Astrocyte (in vitro differentiated cells and primary cell): ENCODE measurements around the gene FAM131A. TPM values are rescaled to one million over a fixed set of nuclear protein-coding genes. Genes with fewer than 3 reads are reported as not detected.

Source experiments
- DNase-seq: peaks from one replicate; pipeline ENCODE4 v3.0.0-alpha.2; 2010; ENCODE audit warnings: low read depth
- FAIRE-seq: peaks from 2 replicates; lab custom pipeline; 2011; peaks lifted over from hg19 to GRCh38; lab: Jason Lieb, UNC
- H2AFZ ChIP-seq: 2 replicates; pipeline ENCODE4 v1.6.0; 2012; ENCODE audit warnings: low read depth, low read length, inconsistent platforms
- H3K27ac ChIP-seq: 2 replicates; pipeline ENCODE4 v1.5.1; 2011; ENCODE audit warnings: low read depth, low read length, inconsistent platforms
- H3K27me3 ChIP-seq: 2 replicates; pipeline ENCODE4 v1.6.0; 2011; ENCODE audit warnings: low read length, inconsistent platforms; ENCODE audit not compliant: insufficient read depth
- H3K36me3 ChIP-seq: 2 replicates; pipeline ENCODE4 v1.5.1; 2011; ENCODE audit warnings: low read length, inconsistent platforms; ENCODE audit not compliant: insufficient read depth
- H3K4me1 ChIP-seq: 2 replicates; pipeline ENCODE4 v1.5.1; 2011; ENCODE audit warnings: low read length, inconsistent platforms; ENCODE audit not compliant: insufficient read depth
- H3K4me2 ChIP-seq: 2 replicates; pipeline ENCODE4 v1.6.0; 2012; ENCODE audit warnings: low read length, inconsistent platforms
- H3K4me3 ChIP-seq: 2 replicates; pipeline ENCODE4 v1.5.1; 2011; ENCODE audit warnings: low read depth, mild to moderate bottlenecking, low read length, inconsistent platforms; ENCODE audit not compliant: insufficient read depth
- H3K79me2 ChIP-seq: 2 replicates; pipeline ENCODE4 v1.6.0; 2012; ENCODE audit warnings: mild to moderate bottlenecking, low read length, inconsistent platforms; ENCODE audit not compliant: insufficient read depth
- H3K9ac ChIP-seq: 2 replicates; pipeline ENCODE4 v1.6.0; 2012; ENCODE audit warnings: mild to moderate bottlenecking, low read length, inconsistent platforms
- H3K9me3 ChIP-seq: 2 replicates; pipeline ENCODE4 v1.5.1; 2012; ENCODE audit warnings: low read depth, mild to moderate bottlenecking, low read length, inconsistent platforms; ENCODE audit not compliant: insufficient read depth
- H4K20me1 ChIP-seq: 2 replicates; pipeline ENCODE4 v1.6.0; 2012; ENCODE audit warnings: low read length, inconsistent platforms; ENCODE audit not compliant: insufficient read depth
- H3K27ac Mint-ChIP-seq: one replicate; pipeline ENCODE4 v1.8.0; 2021; ENCODE audit warnings: mild to moderate bottlenecking, mixed read lengths; ENCODE audit not compliant: unreplicated experiment
- H3K27me3 Mint-ChIP-seq: one replicate; pipeline ENCODE4 v1.8.0; 2021; ENCODE audit warnings: low read depth, mixed read lengths; ENCODE audit not compliant: unreplicated experiment
- H3K36me3 Mint-ChIP-seq: one replicate; pipeline ENCODE4 v1.8.0; 2021; ENCODE audit warnings: low read depth, mixed read lengths; ENCODE audit not compliant: unreplicated experiment
- H3K4me1 Mint-ChIP-seq: one replicate; pipeline ENCODE4 v1.8.0; 2021; ENCODE audit warnings: low read depth, mixed read lengths; ENCODE audit not compliant: unreplicated experiment
- H3K4me3 Mint-ChIP-seq: one replicate; pipeline ENCODE4 v1.8.0; 2021; ENCODE audit warnings: mild to moderate bottlenecking, moderate library complexity, mixed read lengths; ENCODE audit not compliant: unreplicated experiment
- H3K9me3 Mint-ChIP-seq: one replicate; pipeline ENCODE4 v1.8.0; 2021; ENCODE audit warnings: mild to moderate bottlenecking, mixed read lengths; ENCODE audit not compliant: unreplicated experiment
- EZH2 ChIP-seq: IDR thresholded peaks from 2 replicates; pipeline ENCODE4 v1.6.1; 2012; ENCODE audit warnings: mild to moderate bottlenecking, low read length, inconsistent platforms; ENCODE audit not compliant: insufficient read depth
- total RNA-seq: library from RNA; stranded (reverse); gene quantifications from 2 replicates; pipeline ENCODE4 v1.2.1, GENCODE V29; 2021
- TF ChIP-seq, protein P1 (sequence below): IDR thresholded peaks from 2 replicates; pipeline ENCODE4 v1.5.1; 2011; ENCODE audit warnings: low read depth, mild to moderate bottlenecking, inconsistent platforms, low read length, moderate library complexity; ENCODE audit not compliant: insufficient read depth

Gene FAM131A
- total RNA-seq, 1 donor from 2014 or later, result 12.2 TPM

GRCh38 chr3:184346480-184347190, 9.2 kb downstream of the FAM131A start:
- H3K27me3 Mint-ChIP-seq, result no peaks in the 10 kb centered on the region

GRCh38 chr3:184347321-184348056, 10.1 kb downstream of the FAM131A start:
- TF ChIP-seq EZH2, result no peak
- TF ChIP-seq, protein P1, sequence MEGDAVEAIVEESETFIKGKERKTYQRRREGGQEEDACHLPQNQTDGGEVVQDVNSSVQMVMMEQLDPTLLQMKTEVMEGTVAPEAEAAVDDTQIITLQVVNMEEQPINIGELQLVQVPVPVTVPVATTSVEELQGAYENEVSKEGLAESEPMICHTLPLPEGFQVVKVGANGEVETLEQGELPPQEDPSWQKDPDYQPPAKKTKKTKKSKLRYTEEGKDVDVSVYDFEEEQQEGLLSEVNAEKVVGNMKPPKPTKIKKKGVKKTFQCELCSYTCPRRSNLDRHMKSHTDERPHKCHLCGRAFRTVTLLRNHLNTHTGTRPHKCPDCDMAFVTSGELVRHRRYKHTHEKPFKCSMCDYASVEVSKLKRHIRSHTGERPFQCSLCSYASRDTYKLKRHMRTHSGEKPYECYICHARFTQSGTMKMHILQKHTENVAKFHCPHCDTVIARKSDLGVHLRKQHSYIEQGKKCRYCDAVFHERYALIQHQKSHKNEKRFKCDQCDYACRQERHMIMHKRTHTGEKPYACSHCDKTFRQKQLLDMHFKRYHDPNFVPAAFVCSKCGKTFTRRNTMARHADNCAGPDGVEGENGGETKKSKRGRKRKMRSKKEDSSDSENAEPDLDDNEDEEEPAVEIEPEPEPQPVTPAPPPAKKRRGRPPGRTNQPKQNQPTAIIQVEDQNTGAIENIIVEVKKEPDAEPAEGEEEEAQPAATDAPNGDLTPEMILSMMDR, result no peak
- Histone ChIP-seq H3K9ac (no peak overlapping the region), H3K4me3 (no peak overlapping the region), H3K36me3 (no peaks in the 10 kb centered on the region), H3K79me2 (no peaks in the 10 kb centered on the region), H2AFZ (no peak overlapping the region), H4K20me1 (peaks cover 13% of the 10 kb centered on the region), H3K4me1 (peaks cover 21% of the 10 kb centered on the region), H3K27ac (no peak overlapping the region), H3K27me3 (no peaks in the 10 kb centered on the region), H3K9me3 (no peaks in the 10 kb centered on the region), H3K4me2 (no peak overlapping the region)
- no peak for FAIRE-seq
- Mint-ChIP-seq H3K27me3 (no peaks in the 10 kb centered on the region), H3K4me3 (peak overlapping the region; percentile 31), H3K36me3 (peaks cover 16% of the 10 kb centered on the region), H3K27ac (no peak overlapping the region), H3K4me1 (peaks cover 36% of the 10 kb centered on the region), H3K9me3 (no peaks in the 10 kb centered on the region)
- no peak for DNase-seq

More at GRCh38 chr3:184346480-184347190, 9.2 kb downstream of the FAM131A start:
- Histone ChIP-seq H3K36me3 (no peaks in the 10 kb centered on the region), H3K79me2 (no peaks in the 10 kb centered on the region), H3K27ac (no peak overlapping the region), H3K4me2 (no peak overlapping the region), H3K9me3 (no peaks in the 10 kb centered on the region), H4K20me1 (peaks cover 13% of the 10 kb centered on the region), H3K9ac (no peak overlapping the region), H2AFZ (no peak overlapping the region), H3K4me1 (peaks cover 21% of the 10 kb centered on the region), H3K27me3 (no peaks in the 10 kb centered on the region), H3K4me3 (no peak overlapping the region)
- no peaks in the 10 kb centered on the region for H3K9me3 Mint-ChIP-seq
- H3K27ac Mint-ChIP-seq, result no peak overlapping the region
- H3K4me3 Mint-ChIP-seq, result no peak overlapping the region
- no peak for TF ChIP-seq EZH2
- TF ChIP-seq, protein P1, result no peak
- DNase-seq (no peak), FAIRE-seq (no peak)
- H3K36me3 Mint-ChIP-seq, result peaks cover 12% of the 10 kb centered on the region
- peaks cover 34% of the 10 kb centered on the region for H3K4me1 Mint-ChIP-seq

- no peaks in the 10 kb centered on the region for H3K27me3 ChIP-seq
- no peak for FAIRE-seq
Observed at GRCh38 chr3:184348057-184348382, 10.6 kb downstream of the FAM131A start.

More at GRCh38 chr3:184348057-184348382, 10.6 kb downstream of the FAM131A start:
- Mint-ChIP-seq H3K4me1 (peaks cover 34% of the 10 kb centered on the region), H3K27me3 (no peaks in the 10 kb centered on the region), H3K9me3 (no peaks in the 10 kb centered on the region), H3K36me3 (peaks cover 12% of the 10 kb centered on the region), H3K4me3 (no peak overlapping the region), H3K27ac (no peak overlapping the region)
- Histone ChIP-seq H3K9ac (no peak overlapping the region), H3K4me2 (no peak overlapping the region), H3K27ac (no peak overlapping the region), H2AFZ (no peak overlapping the region), H3K4me1 (peaks cover 16% of the 10 kb centered on the region), H3K9me3 (no peaks in the 10 kb centered on the region), H3K36me3 (no peaks in the 10 kb centered on the region), H4K20me1 (peaks cover 10% of the 10 kb centered on the region), H3K79me2 (no peaks in the 10 kb centered on the region), H3K4me3 (no peak overlapping the region)
- TF ChIP-seq, protein P1, result no peak
- no peak for TF ChIP-seq EZH2
- no peak for DNase-seq
